ENCODE measurements around the gene NRN1L.

- no peak for TF ChIP-seq POLR2AphosphoS5 (IDR thresholded peaks at IDR 0.05)
- no peak for TF ChIP-seq CTCF (IDR thresholded peaks at IDR 0.05)
- no peak for TF ChIP-seq POLR2A (IDR thresholded peaks at IDR 0.05)
These were observed 5.8 kb upstream of the NRN1L start for GRCh38 chr16:67878846-67879245.

Measured in gastroesophageal sphincter (tissue), 3 donors.